GM11168 (cell line): ENCODE measurements around the gene SIN3A.
"Not testable (repeated sequence)": the region's sequence is repeated elsewhere in the genome, so short reads cannot be mapped to it uniquely, and the experiment has no call there.

Experiments used
- in situ Hi-C: fragments of 300-500 bp; cut with MboI; formaldehyde crosslinking; loops from one replicate; pipeline ENCODE4 v1.12.0; 2022; ENCODE audit warnings: low sequenced_read_pairs; ENCODE audit not compliant: unreplicated experiment

SIN3A gene

GRCh38 chr15:75339531-75340240 lies 111.8 kb downstream of the SIN3A start:
- in situ Hi-C loops = no loop called here

GRCh38 chr15:75338661-75339240 lies 112.7 kb downstream of the SIN3A start:
- in situ Hi-C loops = no loop called here

DNA sequence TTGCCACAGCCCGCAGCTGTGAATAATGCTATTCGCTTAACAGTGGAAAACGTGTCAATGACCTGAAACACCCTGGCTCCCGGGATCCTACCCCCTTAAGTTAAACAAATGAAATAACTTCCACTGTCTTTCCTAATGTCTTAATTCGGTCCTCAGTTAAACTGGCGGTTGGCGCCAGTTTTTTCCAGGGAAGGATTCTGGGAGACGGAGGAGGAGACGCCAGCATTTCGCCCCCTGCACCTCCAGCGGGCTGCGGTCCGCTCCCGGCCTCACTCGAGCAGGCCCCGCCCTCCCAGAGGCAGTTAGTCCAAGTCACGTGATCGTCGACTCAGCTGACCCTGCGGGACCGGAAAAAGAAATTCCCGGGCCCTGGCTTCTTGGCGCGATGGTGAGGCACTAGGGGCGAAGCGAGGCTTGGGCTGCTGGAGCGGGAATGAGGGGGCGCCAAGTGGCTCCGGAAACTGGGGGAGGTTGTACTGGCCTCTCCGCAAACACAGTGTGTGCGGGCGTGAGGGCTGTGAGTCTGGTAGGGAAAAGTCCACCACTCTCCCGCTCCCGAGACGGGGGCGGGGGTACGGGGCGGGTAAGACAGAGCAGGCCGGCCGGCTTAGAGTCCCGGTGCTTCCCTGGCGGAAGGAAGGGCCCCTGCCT lies 115.7 kb downstream of the SIN3A start, which contains the start of gene COMMD4:
Gene COMMD4 (plus strand): TSS at position 359 of the 651 bp plus-strand sequence. CDS start 27 bp downstream, at position 386.
- in situ Hi-C loops = no loop called here

- in situ Hi-C loops = no loop called here
These were observed 116.2 kb downstream of the SIN3A start for GRCh38 chr15:75335313-75335704.

GRCh38 chr15:75333654-75334419 lies 117.7 kb downstream of the SIN3A start:
- in situ Hi-C loops = not testable (repeated sequence)

GRCh38 chr15:75332093-75332492 lies 119.4 kb downstream of the SIN3A start:
- in situ Hi-C loops = not testable (repeated sequence)

DNA sequence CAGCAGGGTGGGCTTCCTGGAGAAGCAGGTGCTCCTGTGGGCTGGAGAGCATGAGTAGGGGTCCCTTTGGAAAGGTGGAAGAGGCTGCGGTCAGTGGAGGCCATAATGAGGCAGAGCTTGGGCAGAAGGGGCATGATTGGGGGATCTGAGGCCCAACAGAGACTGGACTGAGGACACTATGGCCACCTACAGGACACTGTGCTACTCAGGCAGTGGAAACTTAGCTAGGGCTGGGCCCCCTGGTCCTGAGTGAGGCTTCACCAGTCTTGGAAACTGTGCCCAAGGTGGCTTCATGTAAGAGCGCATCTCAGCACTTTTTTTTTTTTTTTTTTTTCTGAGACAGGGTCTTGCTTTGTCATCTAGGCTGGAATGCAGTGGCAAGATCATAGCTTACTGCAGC lies 121.9 kb downstream of the SIN3A start:
- in situ Hi-C loops = no loop called here

DNA sequence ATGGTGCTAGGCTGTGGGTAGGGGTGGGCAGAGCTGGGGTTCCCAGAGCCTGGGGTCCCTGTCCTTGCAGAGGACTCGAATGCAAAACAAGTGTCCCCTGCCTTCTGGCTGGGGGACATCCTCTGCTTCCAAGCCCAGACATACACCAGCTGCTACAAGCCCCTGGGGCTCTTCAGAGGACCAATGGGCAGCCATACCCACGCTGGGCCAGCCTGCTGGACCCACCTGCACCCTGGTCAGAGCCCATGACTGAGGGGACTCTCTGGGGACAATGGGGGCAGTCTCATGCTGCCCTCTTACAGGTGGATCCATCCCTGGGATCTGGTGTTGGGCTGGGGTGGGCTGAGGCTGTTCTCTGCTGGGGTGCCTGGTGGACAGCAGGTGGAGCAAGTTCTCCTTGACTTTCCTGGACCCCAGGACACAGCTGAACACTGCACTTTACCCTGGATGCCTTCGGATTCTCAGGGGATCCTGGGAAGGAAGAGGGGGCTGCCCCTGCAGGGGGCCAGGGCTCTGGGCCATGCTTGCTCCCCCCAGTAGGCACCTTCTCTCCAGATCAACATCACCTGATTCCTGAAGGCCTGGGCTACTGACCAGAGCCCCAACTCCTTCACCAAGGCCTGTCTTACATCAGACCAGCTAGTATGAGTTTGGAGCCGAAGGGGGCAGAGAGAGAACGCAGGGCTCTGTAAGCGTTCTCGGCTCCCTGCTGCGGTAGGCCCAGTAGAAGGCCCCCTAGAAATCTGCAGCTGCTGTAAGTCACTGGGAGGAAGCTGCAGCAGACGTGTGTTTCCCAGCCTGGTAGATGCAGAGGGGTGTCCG lies 122.8 kb downstream of the SIN3A start:
- in situ Hi-C loops = no loop called here

- in situ Hi-C loops = no loop called here
These were observed 124.0 kb downstream of the SIN3A start for GRCh38 chr15:75327491-75327890.

GRCh38 chr15:75327005-75327404 lies 124.5 kb downstream of the SIN3A start:
- in situ Hi-C loops = no loop called here

DNA sequence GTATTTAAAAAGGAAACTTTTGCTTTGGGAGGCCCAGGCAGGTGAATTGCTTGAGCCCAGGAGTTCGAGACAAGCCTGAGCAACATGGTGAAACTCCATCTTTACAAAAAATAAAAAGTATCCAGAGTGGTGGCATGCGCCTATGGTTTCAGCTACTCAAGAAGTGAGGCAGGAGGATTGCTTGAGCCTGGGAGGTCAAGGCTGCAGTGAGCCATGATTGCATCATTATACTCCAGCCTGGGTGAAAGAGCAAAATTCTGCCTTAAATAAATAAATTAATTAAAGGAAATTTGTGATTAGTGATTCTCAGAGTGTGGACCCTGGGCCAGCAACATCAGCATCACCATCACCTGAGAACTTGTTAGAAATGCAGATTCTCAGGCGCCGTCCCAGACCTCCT lies 125.6 kb downstream of the SIN3A start:
- in situ Hi-C loops = no loop called here

DNA sequence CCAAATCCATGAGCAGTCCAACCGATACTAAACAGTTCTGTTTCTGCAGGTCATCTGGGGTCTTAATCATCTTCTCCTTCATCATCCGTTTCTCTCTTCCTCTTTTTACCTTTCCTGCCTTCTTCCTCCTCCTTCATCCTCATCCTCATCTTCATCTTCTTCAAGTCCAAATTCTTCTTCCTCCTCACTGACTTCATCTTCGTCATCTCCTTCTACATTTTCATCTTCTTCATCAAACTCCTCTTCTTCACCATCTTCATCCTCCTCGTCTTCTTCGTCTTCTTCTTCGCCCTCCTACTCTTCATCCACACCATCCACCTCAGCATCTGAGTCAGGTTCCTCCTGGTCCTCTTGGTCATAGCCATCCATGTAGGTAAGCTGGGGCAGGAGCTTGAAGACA lies 129.8 kb downstream of the SIN3A start:
- in situ Hi-C loops = no loop called here
